IPS DF 6.9 (cell line): Measurements from ENCODE around the gene ZBTB12.

Source experiments
- DNase-seq: peaks from one replicate; pipeline ENCODE4 v3.0.0-alpha.2; 2013; ENCODE audit warnings: low read depth, low spot score
- H3K27ac ChIP-seq: one replicate; pipeline ENCODE4 v1.5.1; 2013; ENCODE audit warnings: low read length, control low read depth
- H3K27me3 ChIP-seq: 2 replicates; pipeline ENCODE4 v1.6.1; 2013; ENCODE audit warnings: mild to moderate bottlenecking, low read length; ENCODE audit not compliant: control insufficient read depth, insufficient read depth
- H3K36me3 ChIP-seq: 2 replicates; pipeline ENCODE4 v1.6.1; 2013; ENCODE audit warnings: low read length; ENCODE audit not compliant: control insufficient read depth, insufficient read depth
- H3K4me1 ChIP-seq: 2 replicates; pipeline ENCODE4 v1.6.1; 2013; ENCODE audit warnings: low read length; ENCODE audit not compliant: control insufficient read depth, insufficient read depth
- H3K4me3 ChIP-seq: 2 replicates; pipeline ENCODE4 v1.5.1; 2013; ENCODE audit warnings: mild to moderate bottlenecking, low read length
- H3K9me3 ChIP-seq: 2 replicates; pipeline ENCODE4 v1.6.1; 2013; ENCODE audit warnings: low read length, inconsistent platforms; ENCODE audit not compliant: control insufficient read depth, insufficient read depth
- WGBS: extraction: QIAGEN DNeasy Blood & Tissue Kit; methylation state at CpG from one replicate; pipeline ENCODE4 v1.1.7; 2013; ENCODE audit warnings: mixed read lengths, missing lambda C conversion rate; ENCODE audit not compliant: insufficient read length, insufficient coverage; 5-methylcytosine and 5-hydroxymethylcytosine counted together

ZBTB12 gene

GRCh38 chr6:31896856-31897611 lies 4.9 kb downstream of the ZBTB12 start:
- DNase-seq, result no peak
- H3K4me3 ChIP-seq, result peak overlapping the region; percentile 87
- WGBS, result no CpG with 5 or more reads among the region's 62 CpGs
- H3K27me3 ChIP-seq, result no peaks in the 10 kb centered on the region
- H3K27ac ChIP-seq, result no peak overlapping the region
- H3K9me3 ChIP-seq, result no peaks in the 10 kb centered on the region
- H3K36me3 ChIP-seq, result peaks cover 21% of the 10 kb centered on the region
- peaks cover 7% of the 10 kb centered on the region for H3K4me1 ChIP-seq

GRCh38 chr6:31896493-31896855 lies 5.4 kb downstream of the ZBTB12 start:
- no CpG with 5 or more reads among the region's 4 CpGs for WGBS
- Histone ChIP-seq H3K27me3 (no peaks in the 10 kb centered on the region), H3K4me3 (peak overlapping the region; percentile 87; the same call in 1 of the 2 replicates), H3K27ac (no peak overlapping the region), H3K9me3 (no peaks in the 10 kb centered on the region), H3K4me1 (peaks cover 7% of the 10 kb centered on the region), H3K36me3 (peaks cover 21% of the 10 kb centered on the region)
- DNase-seq, result no peak

- H3K36me3 ChIP-seq, result peaks cover 32% of the 10 kb centered on the region
- no CpG with 5 or more reads among the region's 6 CpGs for WGBS
- no peak for DNase-seq
- H3K4me1 ChIP-seq, result no peaks in the 10 kb centered on the region
- no peaks in the 10 kb centered on the region for H3K27me3 ChIP-seq
- H3K9me3 ChIP-seq, result no peaks in the 10 kb centered on the region
- H3K27ac ChIP-seq, result no peak overlapping the region
- H3K4me3 ChIP-seq, result no peak overlapping the region
Observed at GRCh38 chr6:31892821-31893220, 9.1 kb downstream of the ZBTB12 start.

- no peak for DNase-seq
- H3K36me3 ChIP-seq, result peaks cover 50% of the 10 kb centered on the region
- no CpG with 5 or more reads among the region's 3 CpGs for WGBS
- no peaks in the 10 kb centered on the region for H3K27me3 ChIP-seq
- no peak overlapping the region for H3K27ac ChIP-seq
- no peaks in the 10 kb centered on the region for H3K9me3 ChIP-seq
- H3K4me1 ChIP-seq, result no peaks in the 10 kb centered on the region
- no peak overlapping the region for H3K4me3 ChIP-seq
Observed at GRCh38 chr6:31889331-31889972, 12.4 kb downstream of the ZBTB12 start.

- WGBS, result no CpG with 5 or more reads among the region's 43 CpGs
- DNase-seq, result no peak
- Histone ChIP-seq H3K36me3 (peaks cover 56% of the 10 kb centered on the region), H3K4me3 (no peak overlapping the region), H3K27ac (no peak overlapping the region), H3K4me1 (no peaks in the 10 kb centered on the region), H3K9me3 (no peaks in the 10 kb centered on the region), H3K27me3 (no peaks in the 10 kb centered on the region)
Observed at GRCh38 chr6:31888276-31889258, 13.3 kb downstream of the ZBTB12 start.

GRCh38 chr6:31887173-31888007 lies 14.5 kb downstream of the ZBTB12 start:
- Histone ChIP-seq H3K36me3 (peaks cover 58% of the 10 kb centered on the region), H3K9me3 (no peaks in the 10 kb centered on the region), H3K27ac (no peak overlapping the region), H3K4me1 (no peaks in the 10 kb centered on the region), H3K27me3 (no peaks in the 10 kb centered on the region), H3K4me3 (no peak overlapping the region)
- DNase-seq, result no peak
- no CpG with 5 or more reads among the region's 19 CpGs for WGBS

GRCh38 chr6:31886541-31886991 lies 15.3 kb downstream of the ZBTB12 start:
- peaks cover 58% of the 10 kb centered on the region for H3K36me3 ChIP-seq
- H3K27me3 ChIP-seq, result no peaks in the 10 kb centered on the region
- no peak for DNase-seq
- H3K9me3 ChIP-seq, result no peaks in the 10 kb centered on the region
- no peak overlapping the region for H3K4me3 ChIP-seq
- no peak overlapping the region for H3K27ac ChIP-seq
- WGBS, result no CpG with 5 or more reads among the region's 18 CpGs
- no peaks in the 10 kb centered on the region for H3K4me1 ChIP-seq

GRCh38 chr6:31884528-31885035 lies 17.3 kb downstream of the ZBTB12 start:
- Histone ChIP-seq H3K9me3 (no peaks in the 10 kb centered on the region), H3K4me3 (no peak overlapping the region), H3K27ac (no peak overlapping the region), H3K36me3 (peaks cover 71% of the 10 kb centered on the region), H3K27me3 (no peaks in the 10 kb centered on the region), H3K4me1 (no peaks in the 10 kb centered on the region)
- no CpG with 5 or more reads among the region's 22 CpGs for WGBS
- no peak for DNase-seq

GRCh38 chr6:31883676-31884075 lies 18.2 kb downstream of the ZBTB12 start:
- Histone ChIP-seq H3K9me3 (no peaks in the 10 kb centered on the region), H3K27me3 (no peaks in the 10 kb centered on the region), H3K4me1 (no peaks in the 10 kb centered on the region), H3K27ac (no peak overlapping the region), H3K36me3 (peaks cover 69% of the 10 kb centered on the region), H3K4me3 (no peak overlapping the region)
- no peak for DNase-seq
- no CpG with 5 or more reads among the region's 12 CpGs for WGBS
